Lung (tissue), 12 donors: ENCODE measurements around the gene B3GNT4. TPM values are rescaled to one million over a fixed set of nuclear protein-coding genes. Genes with fewer than 3 reads are reported as not detected.

Source experiments
- ATAC-seq: fragments of 200-7000 bp; cut with Tn5 transposase; one replicate; pipeline ENCODE4 v1.9.1; 2020; ENCODE audit warnings: moderate number of reproducible peaks; ENCODE audit not compliant: insufficient read depth, low FRiP score
- DNase-seq, 3 donors: peaks; one replicate each; pipeline ENCODE4 v3.0.0-alpha.2; 2013 to 2017
- H3K27ac ChIP-seq, 2 donors: one replicate each; pipeline ENCODE4 v1.5.1; 2013; ENCODE audit warnings: mild to moderate bottlenecking in 2 of 2, moderate library complexity in 2 of 2, control low read depth in 1 of 2, inconsistent platforms in 1 of 2, low read depth in 1 of 2, low read length in 1 of 2
- H3K27me3 ChIP-seq, 3 donors: one replicate each; pipeline ENCODE4 v1.5.1; 2013; ENCODE audit warnings: low read length in 2 of 3; ENCODE audit not compliant: control insufficient read depth in 3 of 3, insufficient read depth in 3 of 3
- H3K36me3 ChIP-seq, 4 donors: one replicate each; pipeline ENCODE4 v1.5.1; 2013; ENCODE audit warnings: low read length in 4 of 4, mild to moderate bottlenecking in 1 of 4, moderate library complexity in 1 of 4; ENCODE audit not compliant: control insufficient read depth in 4 of 4, insufficient read depth in 4 of 4
- H3K4me1 ChIP-seq, 5 donors: one replicate each; pipeline ENCODE4 v1.5.1; 2013; ENCODE audit warnings: low read length in 5 of 5, mild to moderate bottlenecking in 2 of 5, moderate library complexity in 1 of 5; ENCODE audit not compliant: control insufficient read depth in 5 of 5, insufficient read depth in 5 of 5
- H3K4me3 ChIP-seq: one replicate; pipeline ENCODE4 v1.5.1; 2013; ENCODE audit warnings: mild to moderate bottlenecking, control low read depth, moderate library complexity
- H3K9ac ChIP-seq, 2 donors: one replicate each; pipeline ENCODE4 v1.5.1; 2013; ENCODE audit warnings: low read length in 2 of 2, control low read depth in 1 of 2; ENCODE audit not compliant: insufficient read depth in 1 of 2
- H3K9me3 ChIP-seq, 4 donors: one replicate each; pipeline ENCODE4 v1.5.1; 2013; ENCODE audit warnings: low read length in 3 of 4, mild to moderate bottlenecking in 1 of 4, moderate library complexity in 1 of 4; ENCODE audit not compliant: control insufficient read depth in 4 of 4, insufficient read depth in 3 of 4
- CTCF ChIP-seq: IDR thresholded peaks from 2 replicates; pipeline ENCODE4 v1.5.1; 2012; ENCODE audit warnings: mild to moderate bottlenecking; ENCODE audit errors: control extremely low read depth, extremely low read depth
- WGBS, 2 donors: extraction: QIAGEN DNeasy Blood & Tissue Kit; methylation state at CpG; one replicate each; pipeline ENCODE4 v1.1.7; 2013; 5-methylcytosine and 5-hydroxymethylcytosine counted together
- polyA plus RNA-seq, 2 donors: library from polyadenylated mRNA; stranded (reverse); fragments of 200-250 nt; gene quantifications; one replicate each; pipeline ENCODE4 v1.2.1, GENCODE V29; 2013
- total RNA-seq, 2 donors: library from RNA; depleted of rRNA in 1 of 2; stranded (reverse); fragments of >200 nt in 1 of 2; gene quantifications; one replicate each; pipeline ENCODE4 v1.2.1, GENCODE V29; 2014 to 2021
- donor health status: control.
- donor health status: control.
- donor health status: Bipolar disorder and iron deficiency.
- donor health status: healthy.
- donor health status: DM: yes; HTN: yes; CAD: no.

Gene B3GNT4
- total and polyA plus RNA-seq, 4 donors: 0.43 to 0.80 (median 0.49) TPM; not detected in 1

GRCh38 chr12:122194804-122195203, 8.7 kb upstream of the B3GNT4 start:
- no peak for TF ChIP-seq CTCF
- ATAC-seq: no peak

GRCh38 chr12:122195405-122195804, 8.1 kb upstream of the B3GNT4 start:
- WGBS, 2 donors: 92% methylated on average over 4 of the region's 4 CpGs
- DNase-seq (no peak), ATAC-seq (no peak)
- no peak overlapping the region for H3K9ac ChIP-seq
- peaks cover 0 to 12% (median 3%) of the 10 kb centered on the region in 3 donors for H3K27me3 ChIP-seq
- TF ChIP-seq CTCF: no peak
- no peak overlapping the region for H3K4me3 ChIP-seq
- no peak overlapping the region for H3K27ac ChIP-seq
- no peaks in the 10 kb centered on the region for H3K36me3 ChIP-seq
- no peaks in the 10 kb centered on the region for H3K4me1 ChIP-seq
- peaks cover 0 to 3% (median 0%) of the 10 kb centered on the region in 4 donors for H3K9me3 ChIP-seq

More at GRCh38 chr12:122194804-122195203, 8.7 kb upstream of the B3GNT4 start:
- H3K27ac ChIP-seq: no peak overlapping the region
- WGBS, 2 donors: 65 to 69% methylated on average over 1 of the region's 1 CpG
- peaks cover 0 to 3% (median 0%) of the 10 kb centered on the region in 4 donors for H3K9me3 ChIP-seq
- H3K36me3 ChIP-seq: no peaks in the 10 kb centered on the region
- DNase-seq: no peak
- H3K9ac ChIP-seq: no peak overlapping the region
- H3K4me3 ChIP-seq: no peak overlapping the region
- H3K4me1 ChIP-seq: no peaks in the 10 kb centered on the region
- peaks cover 0 to 6% (median 1%) of the 10 kb centered on the region in 3 donors for H3K27me3 ChIP-seq

- no peak for TF ChIP-seq CTCF
- Histone ChIP-seq H3K4me3 (no peak overlapping the region), H3K36me3 (no peaks in the 10 kb centered on the region), H3K4me1 (no peaks in the 10 kb centered on the region), H3K27ac (no peak overlapping the region), H3K9me3 (peaks cover 0 to 3% (median 0%) of the 10 kb centered on the region in 4 donors), H3K27me3 (peaks cover 0 to 23% (median 7%) of the 10 kb centered on the region in 3 donors), H3K9ac (no peak overlapping the region)
- 68% methylated on average over 1 of the region's 1 CpG for WGBS, 2 donors
- DNase-seq (no peak), ATAC-seq (no peak)
These were observed 5.9 kb upstream of the B3GNT4 start for GRCh38 chr12:122197612-122197966.
